Lower lobe of right lung (tissue), 2 donors: ENCODE measurements around the gene XPO6. TPM values are rescaled to one million over a fixed set of nuclear protein-coding genes. Genes with fewer than 3 reads are reported as not detected.

ENCODE experiments used
- ATAC-seq, 2 donors: fragments of 200-7000 bp; cut with Tn5 transposase; one replicate each; pipeline ENCODE4 v1.9.1; 2020 to 2022; ENCODE audit warnings: mild to moderate bottlenecking in 2 of 2, moderate library complexity in 2 of 2
- DNase-seq: peaks from one replicate; pipeline ENCODE4 v3.0.0-alpha.2; 2020
- H3K27ac ChIP-seq: fragments of 200-600 bp; one replicate; pipeline ENCODE4 v1.8.0; 2022
- H3K27me3 ChIP-seq: fragments of 200-600 bp; one replicate; pipeline ENCODE4 v1.8.0; 2022; ENCODE audit warnings: low read depth
- H3K36me3 ChIP-seq: fragments of 200-600 bp; one replicate; pipeline ENCODE4 v1.8.0; 2022; ENCODE audit warnings: mild to moderate bottlenecking
- H3K4me1 ChIP-seq: fragments of 200-600 bp; one replicate; pipeline ENCODE4 v1.8.0; 2022
- H3K4me3 ChIP-seq: fragments of 200-600 bp; one replicate; pipeline ENCODE4 v1.8.0; 2022; ENCODE audit warnings: mild to moderate bottlenecking
- H3K9me3 ChIP-seq: fragments of 200-600 bp; one replicate; pipeline ENCODE4 v1.8.0; 2022
- CTCF ChIP-seq: fragments of 200-600 bp; IDR thresholded peaks from one replicate; pipeline ENCODE4 v1.8.0; 2022; ENCODE audit warnings: antibody characterized with exemption, mild to moderate bottlenecking
- intact Hi-C: fragments of 100-400 bp; cut with DNase I; formaldehyde crosslinking; loops from one replicate; pipeline ENCODE4 v1.11.0; 2022
- total RNA-seq: library from RNA; stranded (reverse); fragmentation: NEBNext Ultra II Directional; extraction: Animal tissue kit (Norgen Biotek cat#: 25700); gene quantifications from one replicate; pipeline ENCODE4 v1.2.1, GENCODE V29; 2021
- donor health status: DM: no; HTN: yes; CAD: no; lungs with severe emphysema.

The XPO6 gene
- total RNA-seq, 1 donor from 2014 or later, result 106 TPM

GRCh38 chr16:28105297-28105696, 106.5 kb downstream of the XPO6 start:
- Histone ChIP-seq H3K4me1 (peaks cover 6% of the 10 kb centered on the region), H3K9me3 (no peaks in the 10 kb centered on the region), H3K27me3 (no peaks in the 10 kb centered on the region), H3K36me3 (peaks cover 100% of the 10 kb centered on the region), H3K27ac (no peak overlapping the region), H3K4me3 (no peak overlapping the region)
- intact Hi-C loops, result no loop called here
- TF ChIP-seq CTCF, result no peak
- no peak for DNase-seq
- ATAC-seq, result no peak

- Histone ChIP-seq H3K36me3 (peaks cover 100% of the 10 kb centered on the region), H3K27ac (no peak overlapping the region), H3K4me1 (peaks cover 6% of the 10 kb centered on the region), H3K9me3 (no peaks in the 10 kb centered on the region), H3K4me3 (no peak overlapping the region), H3K27me3 (no peaks in the 10 kb centered on the region)
- no peak for TF ChIP-seq CTCF
- ATAC-seq (no peak), DNase-seq (no peak)
- intact Hi-C loops, result no loop called here
Measured at GRCh38 chr16:28104404-28104803, 107.4 kb downstream of the XPO6 start.

- H3K4me1 ChIP-seq, result peaks cover 3% of the 10 kb centered on the region
- peak; percentile 31 for DNase-seq
- H3K9me3 ChIP-seq, result no peaks in the 10 kb centered on the region
- ATAC-seq, result no peak
- no peak overlapping the region for H3K4me3 ChIP-seq
- intact Hi-C loops, result no loop called here
- H3K36me3 ChIP-seq, result peaks cover 100% of the 10 kb centered on the region
- TF ChIP-seq CTCF, result no peak
- no peaks in the 10 kb centered on the region for H3K27me3 ChIP-seq
- no peak overlapping the region for H3K27ac ChIP-seq
Measured at GRCh38 chr16:28103516-28104170, 108.1 kb downstream of the XPO6 start.

GRCh38 chr16:28101533-28101890, 110.3 kb downstream of the XPO6 start:
- peaks cover 100% of the 10 kb centered on the region for H3K36me3 ChIP-seq
- ATAC-seq (no peak), DNase-seq (peak; percentile 17)
- H3K27me3 ChIP-seq, result no peaks in the 10 kb centered on the region
- H3K4me1 ChIP-seq, result no peaks in the 10 kb centered on the region
- no peak overlapping the region for H3K27ac ChIP-seq
- no peak for TF ChIP-seq CTCF
- intact Hi-C loops, result no loop called here
- H3K9me3 ChIP-seq, result no peaks in the 10 kb centered on the region
- no peak overlapping the region for H3K4me3 ChIP-seq

- Histone ChIP-seq H3K36me3 (peaks cover 97% of the 10 kb centered on the region), H3K4me1 (no peaks in the 10 kb centered on the region), H3K4me3 (no peak overlapping the region), H3K27ac (no peak overlapping the region), H3K9me3 (no peaks in the 10 kb centered on the region), H3K27me3 (no peaks in the 10 kb centered on the region)
- ATAC-seq (no peak), DNase-seq (peak; percentile 16)
- intact Hi-C loops, result no loop called here
- TF ChIP-seq CTCF, result no peak
Measured at GRCh38 chr16:28100810-28101532, 110.8 kb downstream of the XPO6 start.
